ENCODE measurements around the gene C2orf92.

- TF ChIP-seq GATA3 (IDR thresholded peaks at IDR 0.05; ENCODE audit: low read depth, low read length), result no peak
- TF ChIP-seq GATA2 (IDR thresholded peaks at IDR 0.05; ENCODE audit: low read depth, low read length), result no peak
Observed at GRCh38 chr2:97730245-97730644, 60.7 kb downstream of the C2orf92 start.
